GM23338 (cell line): ENCODE results near the gene NRIP1. TPM values are rescaled to one million over a fixed set of nuclear protein-coding genes. Genes with fewer than 3 reads are reported as not detected.

Experiments used
- ATAC-seq: fragments of 200-7000 bp; cut with Tn5 transposase; 3 replicates; pipeline ENCODE4 v1.9.1; 2020
- DNase-seq: peaks from one replicate; pipeline ENCODE4 v3.0.0-alpha.2; 2015; ENCODE audit warnings: low spot score
- H2AFZ ChIP-seq: fragments of 200-600 bp; sonication (generic); 2 replicates; pipeline ENCODE4 v1.8.0; 2016; ENCODE audit warnings: antibody characterized with exemption, mild to moderate bottlenecking, moderate library complexity
- H3F3A ChIP-seq: fragments of 200-600 bp; sonication (generic); replicated peaks from 2 replicates; pipeline ENCODE4 v1.8.0; 2017; ENCODE audit warnings: antibody characterized with exemption, mixed run types, low read depth
- H3K27ac ChIP-seq: fragments of 200-600 bp; sonication (generic); 2 replicates; pipeline ENCODE4 v1.6.1; 2016; ENCODE audit warnings: low read depth
- H3K27me3 ChIP-seq: fragments of 200-600 bp; sonication (generic); 2 replicates; pipeline ENCODE4 v1.8.0; 2016; ENCODE audit warnings: mild to moderate bottlenecking, mixed run types, moderate library complexity; ENCODE audit not compliant: insufficient read depth
- H3K36me3 ChIP-seq: fragments of 200-600 bp; sonication (generic); 2 replicates; pipeline ENCODE4 v1.8.0; 2016; ENCODE audit warnings: mild to moderate bottlenecking; ENCODE audit not compliant: insufficient read depth
- H3K4me1 ChIP-seq: fragments of 200-600 bp; sonication (generic); 2 replicates; pipeline ENCODE4 v1.8.0; 2016; ENCODE audit warnings: mild to moderate bottlenecking, moderate library complexity; ENCODE audit not compliant: insufficient read depth
- H3K4me2 ChIP-seq: fragments of 200-600 bp; sonication (generic); 2 replicates; pipeline ENCODE4 v1.7.1; 2017; ENCODE audit warnings: mixed run types
- H3K4me3 ChIP-seq: fragments of 200-600 bp; sonication (generic); 2 replicates; pipeline ENCODE4 v1.6.1; 2016; ENCODE audit warnings: mixed run types
- H3K79me2 ChIP-seq: fragments of 200-600 bp; sonication (generic); replicated peaks from 2 replicates; pipeline ENCODE4 v1.8.0; 2017; ENCODE audit warnings: mild to moderate bottlenecking; ENCODE audit not compliant: insufficient read depth
- H3K9me2 ChIP-seq: fragments of 200-600 bp; sonication (generic); 2 replicates; pipeline ENCODE4 v1.8.0; 2017; ENCODE audit not compliant: insufficient read depth
- H4K20me1 ChIP-seq: fragments of 200-600 bp; sonication (generic); replicated peaks from 2 replicates; pipeline ENCODE4 v1.8.0; 2017; ENCODE audit warnings: mild to moderate bottlenecking; ENCODE audit not compliant: insufficient read depth
- H3K27ac Mint-ChIP-seq: 2 replicates; pipeline ENCODE4 v1.8.0; 2020; ENCODE audit warnings: inconsistent platforms, mild to moderate bottlenecking, moderate library complexity, mixed read lengths
- H3K27me3 Mint-ChIP-seq: 3 replicates; pipeline ENCODE4 v1.8.0; 2022; ENCODE audit warnings: low read depth, mild to moderate bottlenecking, moderate library complexity, mixed read lengths, inconsistent platforms; ENCODE audit not compliant: insufficient read depth, poor library complexity
- H3K36me3 Mint-ChIP-seq: 3 replicates; pipeline ENCODE4 v1.8.0; 2021; ENCODE audit warnings: low read depth, mild to moderate bottlenecking, inconsistent platforms, moderate library complexity, mixed read lengths
- H3K4me1 Mint-ChIP-seq: 3 replicates; pipeline ENCODE4 v1.8.0; 2020; ENCODE audit warnings: mild to moderate bottlenecking, inconsistent platforms, mixed read lengths
- H3K4me3 Mint-ChIP-seq: 3 replicates; pipeline ENCODE4 v1.8.0; 2021; ENCODE audit warnings: moderate library complexity, mild to moderate bottlenecking, inconsistent platforms, mixed read lengths
- H3K9me3 Mint-ChIP-seq: 3 replicates; pipeline ENCODE4 v1.8.0; 2020; ENCODE audit warnings: moderate library complexity, mild to moderate bottlenecking, inconsistent platforms, mixed read lengths
- CREB1 ChIP-seq: fragments of 250-450 bp; sonication (Bioruptor Pico); IDR thresholded peaks from 2 replicates; pipeline ENCODE4 v1.5.0; 2020; ENCODE audit warnings: low read depth, mild to moderate bottlenecking, moderate library complexity
- CTCF ChIP-seq, 2 experiments: fragments of 200-600 bp in 1 of 2; sonication (generic) in 1 of 2; conservative IDR thresholded peaks; 2 replicates each; pipeline versions ENCODE4 v1.5.1 to v1.6.1; 2016 to 2017; ENCODE audit warnings: antibody characterized with exemption in 2 of 2, low read depth in 2 of 2, mild to moderate bottlenecking in 2 of 2, moderate library complexity in 1 of 2
- ETS1 ChIP-seq: IDR thresholded peaks from 2 replicates; pipeline ENCODE4 v1.6.1; 2016; ENCODE audit warnings: antibody characterized with exemption
- EZH2 ChIP-seq: fragments of 200-600 bp; sonication (generic); IDR thresholded peaks from one replicate; pipeline ENCODE4 v1.8.0; 2017; ENCODE audit warnings: antibody characterized with exemption, mild to moderate bottlenecking, low read depth; ENCODE audit not compliant: unreplicated experiment
- EZH2phosphoT487 ChIP-seq: fragments of 200-600 bp; sonication (generic); IDR thresholded peaks from one replicate; pipeline ENCODE4 v1.8.1; 2018; ENCODE audit warnings: antibody characterized with exemption; ENCODE audit not compliant: unreplicated experiment
- JUNB ChIP-seq: IDR thresholded peaks from one replicate; pipeline ENCODE4 v1.6.1; 2016; ENCODE audit warnings: antibody characterized with exemption; ENCODE audit not compliant: unreplicated experiment
- NANOG ChIP-seq: IDR thresholded peaks from 2 replicates; pipeline ENCODE4 v1.6.1; 2016; ENCODE audit warnings: antibody characterized with exemption, borderline replicate concordance
- POLR2AphosphoS5 ChIP-seq: IDR thresholded peaks from 2 replicates; pipeline ENCODE4 v1.6.1; 2016; ENCODE audit warnings: antibody characterized with exemption, low read depth
- REST ChIP-seq: IDR thresholded peaks from one replicate; pipeline ENCODE4 v1.6.1; 2018; ENCODE audit warnings: antibody characterized with exemption; ENCODE audit not compliant: unreplicated experiment
- STAT1 ChIP-seq: IDR thresholded peaks from one replicate; pipeline ENCODE4 v1.6.1; 2016; ENCODE audit warnings: antibody characterized with exemption; ENCODE audit not compliant: unreplicated experiment
- ZNF114 ChIP-seq: fragments of 250-450 bp; sonication (Bioruptor Pico); IDR thresholded peaks from 2 replicates; pipeline ENCODE4 v1.5.0; 2020; ENCODE audit warnings: mild to moderate bottlenecking, moderate library complexity
- ZNF331 ChIP-seq: fragments of 250-450 bp; sonication (Bioruptor Pico); IDR thresholded peaks from 2 replicates; pipeline ENCODE4 v1.5.0; 2020; ENCODE audit warnings: low read depth, mild to moderate bottlenecking, moderate library complexity
- ZNF462 ChIP-seq: fragments of 250-450 bp; sonication (Bioruptor Pico); IDR thresholded peaks from 2 replicates; pipeline ENCODE4 v1.5.0; 2020; ENCODE audit warnings: mild to moderate bottlenecking, moderate library complexity
- polyA plus RNA-seq: library from polyadenylated mRNA; unstranded; fragments of >200 nt; fragmentation: Nextera tagmentation; extraction: Ambion mirVana; gene quantifications from 2 replicates; pipeline ENCODE4 v1.2.1, GENCODE V29; 2016
- total RNA-seq: library from RNA; depleted of rRNA; stranded (reverse); fragments of >200 nt; shearing (Covaris generic); gene quantifications from 2 replicates; pipeline ENCODE4 v1.2.3, GENCODE V29; 2014

NRIP1 gene
- total and polyA plus RNA-seq, 2 experiments from 2014 or later, result 3.0 to 9.0 TPM

- Histone ChIP-seq H3K27ac (no peak overlapping the region), H3K4me2 (peak overlapping the region; percentile 55)
These were observed 4.1 kb downstream of the NRIP1 start for GRCh38 chr21:15060543-15061175.

More at GRCh38 chr21:15060543-15061175, 4.1 kb downstream of the NRIP1 start:
- H2AFZ ChIP-seq, result no peak overlapping the region
- H3K9me2 ChIP-seq, result no peaks in the 10 kb centered on the region
- H3K4me3 ChIP-seq, result peak overlapping the region; percentile 17; the same call in 1 of the 2 replicates
- Mint-ChIP-seq H3K4me1 (peaks cover 73% of the 10 kb centered on the region), H3K27me3 (peaks cover 8% of the 10 kb centered on the region), H3K36me3 (no peaks in the 10 kb centered on the region; the same call in 2 of the 3 replicates), H3K27ac (peak overlapping the region; percentile 38; the same call in 1 of the 2 replicates), H3K9me3 (no peaks in the 10 kb centered on the region), H3K4me3 (peak overlapping the region; percentile 15; the same call in 2 of the 3 replicates)
- no peaks in the 10 kb centered on the region for H4K20me1 ChIP-seq
- H3K4me1 ChIP-seq, result peaks cover 53% of the 10 kb centered on the region
- peaks cover 17% of the 10 kb centered on the region for H3K27me3 ChIP-seq
- H3F3A ChIP-seq, result no peaks in the 10 kb centered on the region
- DNase-seq, result no peak
- peaks cover 83% of the 10 kb centered on the region for H3K79me2 ChIP-seq
- TF ChIP-seq EZH2phosphoT487, result no peak
- TF ChIP-seq EZH2, result no peak
- TF ChIP-seq ETS1, result no peak
- TF ChIP-seq ZNF331, result no peak
- no peak for TF ChIP-seq CREB1 (CRISPR knock-in tag)
- no peak for TF ChIP-seq CTCF (conservative IDR thresholded peaks at IDR 0.05; ENCODE audit: low read depth in 2 of 2)
- TF ChIP-seq ZNF114, result no peak
- no peak for TF ChIP-seq JUNB
- no peak for TF ChIP-seq NANOG
- no peak for TF ChIP-seq ZNF462
- TF ChIP-seq POLR2AphosphoS5, result no peak
- TF ChIP-seq REST, result no peak
- no peak for TF ChIP-seq STAT1
- ATAC-seq, result no peak
- H3K36me3 ChIP-seq, result no peaks in the 10 kb centered on the region
